Measurements from ENCODE around the gene PVRIG. TPM values are rescaled to one million over a fixed set of nuclear protein-coding genes. Genes with fewer than 3 reads are reported as not detected.
"Not testable (repeated sequence)": the region's sequence is repeated elsewhere in the genome, so short reads cannot be mapped to it uniquely, and the experiment has no call there.

Gene PVRIG
- total RNA-seq, 3 donors from 2014 or later = 21.9 to 37.1 (median 27.8) TPM

GRCh38 chr7:100185726-100186125 lies 34.0 kb upstream of the PVRIG start:
- H3K36me3 Mint-ChIP-seq (ENCODE audit: insufficient read depth) = no peaks in the 10 kb centered on the region
- no peaks in the 10 kb centered on the region for H3K9me3 Mint-ChIP-seq
- H3K27me3 Mint-ChIP-seq (ENCODE audit: low read depth) = no peaks in the 10 kb centered on the region
- DNase-seq (no peak), ATAC-seq (no peak)
- no peak overlapping the region for H3K4me3 Mint-ChIP-seq
- H3K4me1 Mint-ChIP-seq (ENCODE audit: low read depth) = peaks cover 31% of the 10 kb centered on the region

- Mint-ChIP-seq H3K4me3 (no peak overlapping the region), H3K27me3 (ENCODE audit: low read depth) (no peaks in the 10 kb centered on the region), H3K9me3 (no peaks in the 10 kb centered on the region), H3K36me3 (ENCODE audit: insufficient read depth) (no peaks in the 10 kb centered on the region), H3K4me1 (ENCODE audit: low read depth) (peaks cover 30% of the 10 kb centered on the region)
- DNase-seq (no peak), ATAC-seq (no peak)
Observed at GRCh38 chr7:100189061-100189460, 30.7 kb upstream of the PVRIG start.

GRCh38 chr7:100190048-100190711 lies 29.6 kb upstream of the PVRIG start:
- Mint-ChIP-seq H3K27me3 (ENCODE audit: low read depth) (no peaks in the 10 kb centered on the region), H3K4me1 (ENCODE audit: low read depth) (peaks cover 32% of the 10 kb centered on the region), H3K4me3 (no peak overlapping the region), H3K36me3 (ENCODE audit: insufficient read depth) (no peaks in the 10 kb centered on the region), H3K9me3 (no peaks in the 10 kb centered on the region)
- ATAC-seq (peak; percentile 63 to 73), DNase-seq (no peak)

- H3K36me3 Mint-ChIP-seq (ENCODE audit: insufficient read depth) = no peaks in the 10 kb centered on the region
- peaks cover 38% of the 10 kb centered on the region for H3K4me1 Mint-ChIP-seq (ENCODE audit: low read depth)
- H3K27me3 Mint-ChIP-seq (ENCODE audit: low read depth) = no peaks in the 10 kb centered on the region
- no peak overlapping the region for H3K4me3 Mint-ChIP-seq
- DNase-seq = no peak
- ATAC-seq = no peak
- no peaks in the 10 kb centered on the region for H3K9me3 Mint-ChIP-seq
Observed at GRCh38 chr7:100191775-100192174, 28.0 kb upstream of the PVRIG start.

- DNase-seq; H3K4me3 Mint-ChIP-seq; ATAC-seq; H3K27me3 Mint-ChIP-seq (ENCODE audit: low read depth); H3K9me3 Mint-ChIP-seq; H3K36me3 Mint-ChIP-seq (ENCODE audit: insufficient read depth): not testable (repeated sequence)
- H3K4me1 Mint-ChIP-seq (ENCODE audit: low read depth) = peaks cover 38% of the 10 kb centered on the region
Observed at GRCh38 chr7:100192281-100192862, 27.4 kb upstream of the PVRIG start.

GRCh38 chr7:100192969-100193368 lies 26.8 kb upstream of the PVRIG start:
- no peaks in the 10 kb centered on the region for H3K36me3 Mint-ChIP-seq (ENCODE audit: insufficient read depth)
- ATAC-seq (no peak), DNase-seq (no peak)
- peaks cover 38% of the 10 kb centered on the region for H3K4me1 Mint-ChIP-seq (ENCODE audit: low read depth)
- no peaks in the 10 kb centered on the region for H3K9me3 Mint-ChIP-seq
- H3K27me3 Mint-ChIP-seq (ENCODE audit: low read depth) = no peaks in the 10 kb centered on the region
- H3K4me3 Mint-ChIP-seq = no peak overlapping the region

- H3K4me3 Mint-ChIP-seq = no peak overlapping the region
- no peaks in the 10 kb centered on the region for H3K36me3 Mint-ChIP-seq (ENCODE audit: insufficient read depth)
- no peaks in the 10 kb centered on the region for H3K9me3 Mint-ChIP-seq
- H3K27me3 Mint-ChIP-seq (ENCODE audit: low read depth) = no peaks in the 10 kb centered on the region
- no peak for DNase-seq
- H3K4me1 Mint-ChIP-seq (ENCODE audit: low read depth) = peaks cover 35% of the 10 kb centered on the region
- ATAC-seq = no peak
Observed at GRCh38 chr7:100195222-100195621, 24.5 kb upstream of the PVRIG start.

- H3K9me3 Mint-ChIP-seq; H3K4me3 Mint-ChIP-seq; H3K36me3 Mint-ChIP-seq (ENCODE audit: insufficient read depth); H3K27me3 Mint-ChIP-seq (ENCODE audit: low read depth); DNase-seq; ATAC-seq: not testable (repeated sequence)
- peaks cover 30% of the 10 kb centered on the region for H3K4me1 Mint-ChIP-seq (ENCODE audit: low read depth)
Observed at GRCh38 chr7:100195901-100196322, 23.8 kb upstream of the PVRIG start.

- DNase-seq = no peak
- Mint-ChIP-seq H3K36me3 (ENCODE audit: insufficient read depth) (peaks cover 3% of the 10 kb centered on the region), H3K9me3 (no peaks in the 10 kb centered on the region), H3K4me3 (no peak overlapping the region), H3K27me3 (ENCODE audit: low read depth) (no peaks in the 10 kb centered on the region), H3K4me1 (ENCODE audit: low read depth) (peaks cover 15% of the 10 kb centered on the region)
- no peak for ATAC-seq
Observed at GRCh38 chr7:100198266-100198665, 21.5 kb upstream of the PVRIG start.

- ATAC-seq = no peak
- no peak overlapping the region for H3K4me3 Mint-ChIP-seq
Observed at GRCh38 chr7:100200693-100201092, 19.1 kb upstream of the PVRIG start.

GRCh38 chr7:100204454-100204853 lies 15.3 kb upstream of the PVRIG start:
- Mint-ChIP-seq H3K27me3 (ENCODE audit: low read depth) (no peaks in the 10 kb centered on the region), H3K4me3 (no peak overlapping the region), H3K4me1 (ENCODE audit: low read depth) (peaks cover 19% of the 10 kb centered on the region), H3K36me3 (ENCODE audit: insufficient read depth) (peaks cover 8% of the 10 kb centered on the region), H3K9me3 (no peaks in the 10 kb centered on the region)
- ATAC-seq (no peak), DNase-seq (no peak)

More at GRCh38 chr7:100200693-100201092, 19.1 kb upstream of the PVRIG start:
- peaks cover 8% of the 10 kb centered on the region for H3K36me3 Mint-ChIP-seq (ENCODE audit: insufficient read depth)
- no peaks in the 10 kb centered on the region for H3K27me3 Mint-ChIP-seq (ENCODE audit: low read depth)
- no peaks in the 10 kb centered on the region for H3K9me3 Mint-ChIP-seq
- no peak for DNase-seq
- peaks cover 5% of the 10 kb centered on the region for H3K4me1 Mint-ChIP-seq (ENCODE audit: low read depth)

- Mint-ChIP-seq H3K27me3 (ENCODE audit: low read depth) (no peaks in the 10 kb centered on the region), H3K9me3 (no peaks in the 10 kb centered on the region), H3K4me3 (peak overlapping the region; percentile 42), H3K4me1 (ENCODE audit: low read depth) (peaks cover 41% of the 10 kb centered on the region), H3K36me3 (ENCODE audit: insufficient read depth) (peaks cover 6% of the 10 kb centered on the region)
- DNase-seq (no peak), ATAC-seq (peak; percentile 88 to 91)
Observed at GRCh38 chr7:100208911-100209408, 10.8 kb upstream of the PVRIG start.

- no peaks in the 10 kb centered on the region for H3K9me3 Mint-ChIP-seq
- H3K27me3 Mint-ChIP-seq (ENCODE audit: low read depth) = no peaks in the 10 kb centered on the region
- H3K4me1 Mint-ChIP-seq (ENCODE audit: low read depth) = peaks cover 46% of the 10 kb centered on the region
- ATAC-seq (no peak), DNase-seq (no peak)
- H3K4me3 Mint-ChIP-seq = no peak overlapping the region
- peaks cover 3% of the 10 kb centered on the region for H3K36me3 Mint-ChIP-seq (ENCODE audit: insufficient read depth)
Observed at GRCh38 chr7:100209493-100209892, 10.3 kb upstream of the PVRIG start.

GRCh38 chr7:100210805-100211204 lies 8.9 kb upstream of the PVRIG start:
- Mint-ChIP-seq H3K36me3 (ENCODE audit: insufficient read depth) (peaks cover 3% of the 10 kb centered on the region), H3K4me3 (no peak overlapping the region), H3K27me3 (ENCODE audit: low read depth) (no peaks in the 10 kb centered on the region), H3K9me3 (no peaks in the 10 kb centered on the region), H3K4me1 (ENCODE audit: low read depth) (peaks cover 55% of the 10 kb centered on the region)
- ATAC-seq = no peak
- DNase-seq = no peak

GRCh38 chr7:100211342-100211780 lies 8.4 kb upstream of the PVRIG start:
- H3K4me1 Mint-ChIP-seq (ENCODE audit: low read depth) = peaks cover 55% of the 10 kb centered on the region
- ATAC-seq (peak; percentile 61 to 69), DNase-seq (no peak)
- H3K27me3 Mint-ChIP-seq (ENCODE audit: low read depth) = no peaks in the 10 kb centered on the region
- peaks cover 3% of the 10 kb centered on the region for H3K36me3 Mint-ChIP-seq (ENCODE audit: insufficient read depth)
- H3K4me3 Mint-ChIP-seq = peak overlapping the region; percentile 66
- no peaks in the 10 kb centered on the region for H3K9me3 Mint-ChIP-seq
